HL-60 (cell line): ENCODE data around the gene COL13A1.

ENCODE experiments used
- GABPA ChIP-seq: IDR thresholded peaks from 2 replicates; pipeline ENCODE4 v1.6.1; 2012; ENCODE audit warnings: low read depth
- POLR2AphosphoS5 ChIP-seq: IDR thresholded peaks from 2 replicates; pipeline ENCODE4 v1.6.1; 2012; ENCODE audit warnings: low read depth
- SPI1 ChIP-seq: IDR thresholded peaks from 2 replicates; pipeline ENCODE4 v1.6.1; 2012; ENCODE audit warnings: low read depth, mild to moderate bottlenecking, borderline replicate concordance
- TF ChIP-seq, protein P1 (sequence below): IDR thresholded peaks from one replicate; pipeline ENCODE4 v1.5.1; 2011; ENCODE audit warnings: low read length, control low read depth, inconsistent platforms; ENCODE audit not compliant: insufficient read depth

DNA sequence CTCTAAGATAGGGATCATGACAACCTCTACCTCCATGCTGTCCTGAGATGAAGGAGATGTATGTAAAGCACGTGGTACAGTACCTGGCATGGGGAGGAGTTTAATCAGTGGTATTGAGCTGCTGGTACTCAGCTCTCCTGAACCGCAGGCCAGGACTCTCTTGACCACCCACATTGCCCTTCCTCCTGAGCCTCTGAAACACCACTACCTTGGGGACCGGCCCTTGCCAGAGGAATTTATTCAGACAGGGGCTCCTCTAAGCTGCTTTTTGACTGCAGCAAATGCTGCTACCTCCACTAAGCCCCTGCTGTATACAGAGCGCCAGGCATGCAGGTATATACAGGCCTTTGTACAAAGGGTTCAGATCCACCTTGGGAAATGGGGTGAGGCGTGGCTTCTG lies 36.7 kb downstream of the COL13A1 start:
- TF ChIP-seq, protein P1, sequence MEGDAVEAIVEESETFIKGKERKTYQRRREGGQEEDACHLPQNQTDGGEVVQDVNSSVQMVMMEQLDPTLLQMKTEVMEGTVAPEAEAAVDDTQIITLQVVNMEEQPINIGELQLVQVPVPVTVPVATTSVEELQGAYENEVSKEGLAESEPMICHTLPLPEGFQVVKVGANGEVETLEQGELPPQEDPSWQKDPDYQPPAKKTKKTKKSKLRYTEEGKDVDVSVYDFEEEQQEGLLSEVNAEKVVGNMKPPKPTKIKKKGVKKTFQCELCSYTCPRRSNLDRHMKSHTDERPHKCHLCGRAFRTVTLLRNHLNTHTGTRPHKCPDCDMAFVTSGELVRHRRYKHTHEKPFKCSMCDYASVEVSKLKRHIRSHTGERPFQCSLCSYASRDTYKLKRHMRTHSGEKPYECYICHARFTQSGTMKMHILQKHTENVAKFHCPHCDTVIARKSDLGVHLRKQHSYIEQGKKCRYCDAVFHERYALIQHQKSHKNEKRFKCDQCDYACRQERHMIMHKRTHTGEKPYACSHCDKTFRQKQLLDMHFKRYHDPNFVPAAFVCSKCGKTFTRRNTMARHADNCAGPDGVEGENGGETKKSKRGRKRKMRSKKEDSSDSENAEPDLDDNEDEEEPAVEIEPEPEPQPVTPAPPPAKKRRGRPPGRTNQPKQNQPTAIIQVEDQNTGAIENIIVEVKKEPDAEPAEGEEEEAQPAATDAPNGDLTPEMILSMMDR: no peak
- TF ChIP-seq POLR2AphosphoS5 (no peak), SPI1 (no peak), GABPA (no peak)
